IMR-90 (cell line): ENCODE results near the gene NLRC5. TPM values are rescaled to one million over a fixed set of nuclear protein-coding genes. Genes with fewer than 3 reads are reported as not detected.

Experiments
- ATAC-seq: fragments of 200-7000 bp; cut with Tn5 transposase; 2 replicates; pipeline ENCODE4 v1.9.1; 2020; ENCODE audit warnings: low read depth, mild to moderate bottlenecking, moderate library complexity
- BruUV-seq: library from RNA; stranded (reverse); fragments of 400-500 nt; replicated peaks from 2 replicates; lab custom pipeline; 2021; lab: Mats Ljungman, UMichigan
- CTCF ChIA-PET: fragments of 300-600 bp; formaldehyde crosslinking; extraction: SDS; loops from one replicate; lab custom pipeline; 2021; ENCODE audit warnings: antibody characterized with exemption; lab: Yijun Ruan, JAX
- POLR2A ChIA-PET: fragments of 300-600 bp; sonication (Branson Sonifier 250); formaldehyde crosslinking; loops from one replicate; lab custom pipeline; 2022; ENCODE audit warnings: antibody characterized with exemption; ENCODE audit not compliant: unreplicated experiment; lab: Charles Lee
- DNase-seq: peaks from one replicate; pipeline ENCODE4 v3.0.0; 2013
- H2AFZ ChIP-seq: replicated peaks from 2 replicates; pipeline ENCODE3; 2013; ENCODE audit warnings: low read length, mild to moderate bottlenecking; ENCODE audit not compliant: poor library complexity
- H2AK5ac ChIP-seq: 2 replicates; pipeline ENCODE4 v1.6.1; 2013; ENCODE audit warnings: low read depth, low read length, inconsistent platforms
- H2AK9ac ChIP-seq: replicated peaks from 2 replicates; pipeline ENCODE3; 2013; ENCODE audit warnings: mild to moderate bottlenecking, low read depth, low read length, moderate library complexity; ENCODE audit not compliant: poor library complexity
- H2BK120ac ChIP-seq: 2 replicates; pipeline ENCODE4 v1.6.1; 2013; ENCODE audit warnings: low read depth, low read length, inconsistent platforms
- H2BK15ac ChIP-seq: 3 replicates; pipeline ENCODE4 v1.6.1; 2013; ENCODE audit warnings: low read depth, low read length, inconsistent platforms
- H2BK20ac ChIP-seq: 2 replicates; pipeline ENCODE4 v1.6.1; 2013; ENCODE audit warnings: low read depth, mild to moderate bottlenecking, inconsistent platforms, low read length, moderate library complexity
- H2BK5ac ChIP-seq: 2 replicates; pipeline ENCODE4 v1.6.1; 2013; ENCODE audit warnings: mild to moderate bottlenecking, low read depth, low read length, inconsistent platforms; ENCODE audit not compliant: poor library complexity, severe bottlenecking
- H3K14ac ChIP-seq: replicated peaks from 2 replicates; pipeline ENCODE4 v1.6.1; 2013; ENCODE audit warnings: low read depth, low read length, inconsistent platforms
- H3K18ac ChIP-seq: 2 replicates; pipeline ENCODE4 v1.6.1; 2013; ENCODE audit warnings: low read depth, low read length, control low read depth
- H3K23ac ChIP-seq: 2 replicates; pipeline ENCODE4 v1.6.1; 2013; ENCODE audit warnings: low read depth, low read length, inconsistent platforms
- H3K27ac ChIP-seq: 2 replicates; pipeline ENCODE4 v1.5.1; 2013; ENCODE audit warnings: mild to moderate bottlenecking, control low read depth, low read length; ENCODE audit not compliant: insufficient read depth
- H3K27me3 ChIP-seq: 2 replicates; pipeline ENCODE4 v1.6.1; 2013; ENCODE audit warnings: low read length; ENCODE audit not compliant: control insufficient read depth, insufficient read depth
- H3K36me3 ChIP-seq: 2 replicates; pipeline ENCODE4 v1.6.1; 2013; ENCODE audit warnings: low read length, mixed read lengths; ENCODE audit not compliant: control insufficient read depth, insufficient read depth
- H3K4ac ChIP-seq: 2 replicates; pipeline ENCODE4 v1.6.1; 2013; ENCODE audit warnings: low read depth, low read length, inconsistent platforms
- H3K4me1 ChIP-seq: 2 replicates; pipeline ENCODE4 v1.6.1; 2013; ENCODE audit warnings: low read length, mixed read lengths; ENCODE audit not compliant: control insufficient read depth, insufficient read depth
- H3K4me2 ChIP-seq: 2 replicates; pipeline ENCODE4 v1.6.1; 2013; ENCODE audit warnings: low read depth, mild to moderate bottlenecking, control low read depth, low read length, moderate library complexity
- H3K4me3 ChIP-seq: 2 replicates; pipeline ENCODE4 v1.5.1; 2013; ENCODE audit warnings: low read depth, mild to moderate bottlenecking, control low read depth, low read length, moderate library complexity; ENCODE audit not compliant: insufficient read depth
- H3K56ac ChIP-seq: 2 replicates; pipeline ENCODE4 v1.6.1; 2013; ENCODE audit warnings: low read length, inconsistent platforms; ENCODE audit not compliant: insufficient read depth; ENCODE audit errors: extremely low read depth
- H3K79me1 ChIP-seq, 2 experiments: 2 replicates each; pipeline ENCODE4 v1.6.1; 2013; ENCODE audit warnings: low read length in 2 of 2, inconsistent platforms in 1 of 2, low read depth in 1 of 2
- H3K9ac ChIP-seq: 2 replicates; pipeline ENCODE4 v1.6.1; 2013; ENCODE audit warnings: low read depth, low read length, control low read depth
- H3K9me1 ChIP-seq: 2 replicates; pipeline ENCODE4 v1.6.1; 2013; ENCODE audit warnings: low read length, inconsistent platforms; ENCODE audit not compliant: insufficient read depth
- H3K9me3 ChIP-seq: 2 replicates; pipeline ENCODE4 v1.6.1; 2013; ENCODE audit warnings: low read length; ENCODE audit not compliant: control insufficient read depth, insufficient read depth
- H4K20me1 ChIP-seq: 2 replicates; pipeline ENCODE4 v1.6.1; 2013; ENCODE audit warnings: low read length, inconsistent platforms; ENCODE audit not compliant: insufficient read depth
- H4K5ac ChIP-seq: 2 replicates; pipeline ENCODE4 v1.6.1; 2013; ENCODE audit warnings: mild to moderate bottlenecking, low read depth, low read length, control low read depth
- H4K8ac ChIP-seq, 2 experiments: 2 replicates each; pipeline ENCODE4 v1.6.1; 2013; ENCODE audit warnings: low read depth in 2 of 2, low read length in 2 of 2, control low read depth in 1 of 2, inconsistent platforms in 1 of 2
- H4K91ac ChIP-seq: 2 replicates; pipeline ENCODE4 v1.6.1; 2013; ENCODE audit warnings: low read depth, low read length, inconsistent platforms; ENCODE audit not compliant: insufficient read depth
- BHLHE40 ChIP-seq: fragments of 150-350 bp; IDR thresholded peaks from 2 replicates; pipeline ENCODE4 v1.6.1; 2016; ENCODE audit warnings: mild to moderate bottlenecking, low read depth, low read length
- CHD1 ChIP-seq: IDR thresholded peaks from 2 replicates; pipeline ENCODE4 v1.6.1; 2012; ENCODE audit warnings: low read depth, low read length, improper control_type of control experiment
- FOS ChIP-seq: fragments of 150-350 bp; IDR thresholded peaks from 2 replicates; pipeline ENCODE4 v1.6.1; 2016; ENCODE audit warnings: low read depth, low read length
- NFE2L2 ChIP-seq: fragments of 150-350 bp; IDR thresholded peaks from 2 replicates; pipeline ENCODE4 v1.6.1; 2016; ENCODE audit warnings: low read depth, mild to moderate bottlenecking, low read length
- POLR2A ChIP-seq: IDR thresholded peaks from 2 replicates; pipeline ENCODE4 v1.6.1; 2012; ENCODE audit warnings: mild to moderate bottlenecking, low read depth, low read length
- RAD21 ChIP-seq: IDR thresholded peaks from 2 replicates; pipeline ENCODE4 v1.6.1; 2012; ENCODE audit warnings: low read length, improper control_type of control experiment
- RCOR1 ChIP-seq: IDR thresholded peaks from 2 replicates; pipeline ENCODE4 v1.6.1; 2012; ENCODE audit warnings: mild to moderate bottlenecking, low read length, improper control_type of control experiment; ENCODE audit not compliant: insufficient replicate concordance
- RFX5 ChIP-seq: IDR thresholded peaks from 2 replicates; pipeline ENCODE4 v1.8.0; 2012; ENCODE audit warnings: low read depth, mild to moderate bottlenecking, low read length, moderate library complexity
- WGBS, 2 experiments: methylation state at CpG; one replicate each; pipeline versions ENCODE4 v1.1.5 to v1.1.7; 2013; ENCODE audit warnings: missing lambda C conversion rate in 2 of 2; ENCODE audit not compliant: insufficient read length in 1 of 2; ENCODE audit errors: extremely low coverage in 2 of 2; 5-methylcytosine and 5-hydroxymethylcytosine counted together
- dilution Hi-C: fragments of 300-500 bp; cut with HindIII; formaldehyde crosslinking; loops from one replicate; pipeline ENCODE4 v1.14.3; 2018; ENCODE audit warnings: low sequenced_read_pairs; ENCODE audit not compliant: unreplicated experiment
- in situ Hi-C: fragments of 300-500 bp; cut with MboI; formaldehyde crosslinking; loops from 3 replicates; pipeline ENCODE4 v1.14.3; 2019; ENCODE audit warnings: low sequenced_read_pairs, inconsistent platforms, mixed read lengths
- intact Hi-C: fragments of 100-400 bp; cut with micrococcal nuclease; formaldehyde crosslinking; loops from 2 replicates; pipeline ENCODE4 v1.10.0; 2022
- polyA plus RNA-seq, 3 experiments: library from polyadenylated mRNA; depleted of rRNA; stranded (reverse); fragments of >200 nt; gene quantifications; 2 replicates each; pipeline ENCODE4 v1.2.3, GENCODE V29; 2012; ENCODE audit warnings: low replicate concordance in 1 of 3
- total RNA-seq: library from RNA; depleted of rRNA; stranded (reverse); fragments of >200 nt; gene quantifications from 2 replicates; pipeline ENCODE4 v1.2.3, GENCODE V29; 2012
- TF ChIP-seq, protein P1 (sequence below): fragments of 150-350 bp; IDR thresholded peaks from 2 replicates; pipeline ENCODE4 v1.6.1; 2016; ENCODE audit warnings: low read depth, mild to moderate bottlenecking, low read length, moderate library complexity, borderline replicate concordance

Gene NLRC5
- total and polyA plus RNA-seq, 2 of the 4 experiments (the other 2 are of a cell fraction), result 9.1 to 14.9 TPM

DNA sequence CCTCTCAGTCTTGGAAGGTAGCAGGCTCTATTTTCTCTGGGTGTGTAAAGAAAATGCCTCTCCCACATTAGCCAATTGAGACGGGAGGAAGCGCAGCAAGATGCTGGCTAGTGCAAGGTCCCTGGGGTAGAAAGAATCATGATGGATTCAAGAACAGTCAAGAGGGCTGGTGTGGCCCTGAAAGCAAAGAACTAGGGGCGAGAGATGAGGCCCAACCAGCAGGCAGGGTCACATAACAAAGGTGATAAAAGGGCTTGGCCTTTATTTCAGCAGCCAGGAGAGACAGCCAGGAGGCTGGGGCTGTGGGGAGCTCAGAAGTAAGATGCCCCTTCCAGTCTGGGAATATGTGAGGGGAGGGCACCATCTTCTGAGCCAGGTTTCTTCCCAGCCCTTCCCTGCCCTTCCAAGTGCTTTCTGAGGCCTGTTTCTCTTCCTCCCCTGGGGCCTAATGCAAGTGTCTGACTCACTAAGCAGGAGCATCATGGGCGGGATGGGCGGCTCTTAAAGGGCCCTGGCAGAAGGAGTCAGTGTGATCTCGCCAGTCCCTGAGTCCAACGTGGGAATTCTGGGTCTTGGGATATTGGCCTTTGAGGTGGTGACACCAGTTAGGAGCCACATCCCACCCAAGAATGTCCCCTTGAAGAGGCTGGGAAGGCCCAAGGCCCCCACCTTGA is 3.9 kb upstream of the NLRC5 start:
- H3K36me3 ChIP-seq, result no peaks in the 10 kb centered on the region
- peak overlapping the region; percentile 67; the same call in 1 of the 2 replicates for H3K56ac ChIP-seq
- H2BK15ac ChIP-seq, result peak overlapping the region; percentile 80; the same call in 2 of the 3 replicates
- peak overlapping the region; percentile 89 for H3K14ac ChIP-seq
- no TSS peak for BruUV-seq
- H3K27me3 ChIP-seq, result no peaks in the 10 kb centered on the region
- peak overlapping the region; percentile 93 for H3K4ac ChIP-seq
- peak overlapping the region; percentile 89 for H2BK120ac ChIP-seq
- in situ Hi-C loops (no loop called here), dilution Hi-C loops (no loop called here), intact Hi-C loops (no loop called here)
- H3K9me3 ChIP-seq, result no peaks in the 10 kb centered on the region
- peak overlapping the region; percentile 82 for H3K18ac ChIP-seq
- peaks cover 19% of the 10 kb centered on the region for H3K9me1 ChIP-seq
- H3K4me2 ChIP-seq, result peak overlapping the region; percentile 47
- H3K23ac ChIP-seq, result peak overlapping the region; percentile 70
- H3K4me3 ChIP-seq, result no peak overlapping the region
- H4K5ac ChIP-seq, result peak overlapping the region; percentile 94
- peaks cover 19% of the 10 kb centered on the region for H3K4me1 ChIP-seq
- ATAC-seq (peak; percentile 69), DNase-seq (peak; percentile 85)
- no CpG with 5 or more reads among the region's 7 CpGs for WGBS, 2 experiments
- TF ChIP-seq NFE2L2 (no peak), RCOR1 (no peak), FOS (0 out of 2 replicates have a peak, but pooled peaks have one; percentile 39), BHLHE40 (no peak), POLR2A (peak; percentile 49; the same call in 1 of the 2 replicates), CHD1 (no peak), RFX5 (no peak), RAD21 (no peak)
- TF ChIP-seq, protein P1, sequence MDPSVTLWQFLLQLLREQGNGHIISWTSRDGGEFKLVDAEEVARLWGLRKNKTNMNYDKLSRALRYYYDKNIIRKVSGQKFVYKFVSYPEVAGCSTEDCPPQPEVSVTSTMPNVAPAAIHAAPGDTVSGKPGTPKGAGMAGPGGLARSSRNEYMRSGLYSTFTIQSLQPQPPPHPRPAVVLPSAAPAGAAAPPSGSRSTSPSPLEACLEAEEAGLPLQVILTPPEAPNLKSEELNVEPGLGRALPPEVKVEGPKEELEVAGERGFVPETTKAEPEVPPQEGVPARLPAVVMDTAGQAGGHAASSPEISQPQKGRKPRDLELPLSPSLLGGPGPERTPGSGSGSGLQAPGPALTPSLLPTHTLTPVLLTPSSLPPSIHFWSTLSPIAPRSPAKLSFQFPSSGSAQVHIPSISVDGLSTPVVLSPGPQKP, result no peak
- peak overlapping the region; percentile 82 for H2AK5ac ChIP-seq
- peak overlapping the region; percentile 88 for H2AFZ ChIP-seq
- H2BK5ac ChIP-seq, result peak overlapping the region; percentile 82
- H3K9ac ChIP-seq, result peak overlapping the region; percentile 74
- ChIA-PET CTCF (interaction anchor here (0.7 kb wide), 1 partner anchor 9 kb away, joined by 4 read pairs; no protein-coding TSS in a partner anchor), POLR2A (no interaction called here)
- H3K27ac ChIP-seq, result peak overlapping the region; percentile 70
- peak overlapping the region; percentile 79 to 98 for H4K8ac ChIP-seq
- H4K91ac ChIP-seq, result peak overlapping the region; percentile 89
- peak overlapping the region; percentile 85 for H2BK20ac ChIP-seq
- H4K20me1 ChIP-seq, result no peaks in the 10 kb centered on the region
- peaks cover 9 to 41% of the 10 kb centered on the region in 2 experiments; a peak in 3 of 4 replicates for H3K79me1 ChIP-seq
- H2AK9ac ChIP-seq, result peak overlapping the region; percentile 97
